Left lung (tissue), 10 donors: Measurements from ENCODE around the gene SLC15A5. TPM values are rescaled to one million over a fixed set of nuclear protein-coding genes. Genes with fewer than 3 reads are reported as not detected.

Experiments
- ATAC-seq: fragments of 200-7000 bp; cut with Tn5 transposase; one replicate; pipeline ENCODE4 v1.9.1; 2020; ENCODE audit warnings: moderate library complexity
- DNase-seq, 4 donors: peaks; one replicate each; pipeline ENCODE4 v3.0.0-alpha.2; 2013 to 2020
- H3K27ac ChIP-seq, 2 donors: fragments of 200-600 bp; sonication (generic) in 1 of 2; one replicate each; pipeline versions ENCODE4 v1.5.0 to v1.8.0; 2020 to 2021
- H3K27me3 ChIP-seq, 2 donors: fragments of 200-600 bp; sonication (generic) in 1 of 2; one replicate each; pipeline versions ENCODE4 v1.5.0 to v1.8.0; 2020 to 2021
- H3K36me3 ChIP-seq, 2 donors: fragments of 200-600 bp; sonication (generic) in 1 of 2; one replicate each; pipeline versions ENCODE4 v1.5.0 to v1.8.0; 2020 to 2021
- H3K4me1 ChIP-seq, 2 donors: fragments of 200-600 bp; one replicate each; pipeline ENCODE4 v1.8.0; 2021
- H3K4me3 ChIP-seq, 2 donors: fragments of 200-600 bp; sonication (generic) in 1 of 2; one replicate each; pipeline versions ENCODE4 v1.5.0 to v1.8.0; 2020 to 2021; ENCODE audit warnings: mild to moderate bottlenecking in 1 of 2
- H3K9me3 ChIP-seq, 2 donors: fragments of 200-600 bp; sonication (generic) in 1 of 2; one replicate each; pipeline versions ENCODE4 v1.5.0 to v1.8.0; 2020 to 2021
- intact Hi-C, 2 donors: fragments of 100-400 bp; cut with DNase I; formaldehyde crosslinking; loops; one replicate each; pipeline versions ENCODE4 v1.11.2 to v1.14.2; 2022
- polyA plus RNA-seq, 6 donors: library from polyadenylated mRNA; unstranded; fragments of 120-200 nt; gene quantifications; one replicate each; pipeline ENCODE4 v1.2.1, GENCODE V29; 2013; ENCODE audit not compliant: insufficient read length in 6 of 6
- total RNA-seq, 2 donors: library from RNA; stranded (reverse); fragmentation: NEBNext Ultra II Directional; extraction: Animal tissue kit (Norgen Biotek cat#: 25700); gene quantifications; one replicate each; pipeline ENCODE4 v1.2.1, GENCODE V29; 2021
- TF ChIP-seq, protein P1 (sequence below), 2 donors: fragments of 200-600 bp; sonication (generic) in 1 of 2; IDR thresholded peaks; one replicate each; pipeline versions ENCODE4 v1.5.0 to v1.8.0; 2021; ENCODE audit warnings: antibody characterized with exemption in 2 of 2
- donor health status: DM: no; HTN: yes; CAD: no.
- donor health status: DM: no; HTN: no; CAD: no.

SLC15A5 gene
- total and polyA plus RNA-seq, 8 donors: 0.07 TPM; not detected in 7

DNA sequence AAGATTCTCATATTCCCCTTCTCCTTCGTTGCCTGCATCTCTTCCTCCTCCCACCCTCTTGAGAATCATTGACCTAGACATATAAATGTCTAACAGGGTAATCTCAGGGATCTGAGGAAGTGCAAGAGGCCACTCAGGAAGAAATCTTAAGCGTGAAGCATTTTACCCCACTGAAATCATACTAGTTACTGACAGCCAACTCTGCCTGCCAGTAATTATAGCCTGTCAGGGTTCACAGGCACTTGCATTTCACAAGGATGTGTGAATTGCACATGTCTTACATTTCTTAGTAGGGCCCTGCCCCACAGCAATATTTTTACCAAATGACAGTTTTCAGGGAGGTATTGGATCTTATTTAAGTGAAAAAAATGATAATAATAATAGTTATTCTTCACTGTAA lies 127.2 kb downstream of the SLC15A5 start:
- ATAC-seq (no peak), DNase-seq (no peak)
- Histone ChIP-seq H3K27ac (no peak overlapping the region), H3K27me3 (no peaks in the 10 kb centered on the region), H3K36me3 (no peaks in the 10 kb centered on the region), H3K9me3 (no peaks in the 10 kb centered on the region), H3K4me3 (no peak overlapping the region), H3K4me1 (peaks cover 0 to 7% of the 10 kb centered on the region in 2 donors)
- TF ChIP-seq, protein P1, sequence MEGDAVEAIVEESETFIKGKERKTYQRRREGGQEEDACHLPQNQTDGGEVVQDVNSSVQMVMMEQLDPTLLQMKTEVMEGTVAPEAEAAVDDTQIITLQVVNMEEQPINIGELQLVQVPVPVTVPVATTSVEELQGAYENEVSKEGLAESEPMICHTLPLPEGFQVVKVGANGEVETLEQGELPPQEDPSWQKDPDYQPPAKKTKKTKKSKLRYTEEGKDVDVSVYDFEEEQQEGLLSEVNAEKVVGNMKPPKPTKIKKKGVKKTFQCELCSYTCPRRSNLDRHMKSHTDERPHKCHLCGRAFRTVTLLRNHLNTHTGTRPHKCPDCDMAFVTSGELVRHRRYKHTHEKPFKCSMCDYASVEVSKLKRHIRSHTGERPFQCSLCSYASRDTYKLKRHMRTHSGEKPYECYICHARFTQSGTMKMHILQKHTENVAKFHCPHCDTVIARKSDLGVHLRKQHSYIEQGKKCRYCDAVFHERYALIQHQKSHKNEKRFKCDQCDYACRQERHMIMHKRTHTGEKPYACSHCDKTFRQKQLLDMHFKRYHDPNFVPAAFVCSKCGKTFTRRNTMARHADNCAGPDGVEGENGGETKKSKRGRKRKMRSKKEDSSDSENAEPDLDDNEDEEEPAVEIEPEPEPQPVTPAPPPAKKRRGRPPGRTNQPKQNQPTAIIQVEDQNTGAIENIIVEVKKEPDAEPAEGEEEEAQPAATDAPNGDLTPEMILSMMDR (IDR thresholded peaks at IDR 0.05): no peak
- intact Hi-C loops: no loop called here

DNA sequence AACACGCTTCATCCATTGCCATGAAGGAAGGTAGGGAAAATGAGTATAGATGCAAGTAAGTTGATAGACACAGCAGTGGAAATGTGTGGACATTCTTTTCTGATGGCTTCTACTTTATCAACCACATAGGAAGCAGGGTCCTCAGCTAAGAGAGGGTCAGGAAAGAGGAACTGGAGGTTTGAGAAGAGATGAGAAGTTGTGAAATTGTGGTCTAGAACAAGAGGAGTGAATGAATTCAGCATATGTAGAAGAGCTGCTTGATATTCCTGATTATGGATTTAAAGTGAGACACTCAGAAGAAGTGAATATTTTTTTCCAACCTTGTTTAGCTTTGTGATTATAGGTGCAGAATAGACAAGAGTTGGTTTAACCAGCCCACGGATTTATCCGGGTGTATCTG lies 128.5 kb downstream of the SLC15A5 start:
- Histone ChIP-seq H3K27me3 (no peaks in the 10 kb centered on the region), H3K4me1 (peaks cover 0 to 7% of the 10 kb centered on the region in 2 donors), H3K27ac (no peak overlapping the region), H3K9me3 (no peaks in the 10 kb centered on the region), H3K4me3 (no peak overlapping the region), H3K36me3 (no peaks in the 10 kb centered on the region)
- intact Hi-C loops: no loop called here
- ATAC-seq: no peak
- DNase-seq: no peak
- TF ChIP-seq, protein P1 (IDR thresholded peaks at IDR 0.05): no peak

Other genes with a start within 250 kb of the SLC15A5 start
- 100 to 1,000 TPM; 485 to 679 TPM for gene MGST1, start 70.0 kb upstream of the SLC15A5 start, total RNA-seq
- 10 to 100 TPM; 65.3 to 80.3 (median 74.8) TPM for gene MGST1, start 70.0 kb upstream of the SLC15A5 start, polyA plus RNA-seq